MM.1S (cell line): ENCODE measurements around the gene SMAD3.
A peak's percentile ranks its signal among the peaks of the same experiment; 100 is the strongest.

Experiments used
- DNase-seq: peaks from one replicate; pipeline ENCODE4 v3.0.0-alpha.2; 2015
- H2AFZ ChIP-seq: fragments of 300-600 bp; sonication (generic); 2 replicates; pipeline ENCODE4 v1.6.0; 2016; ENCODE audit warnings: antibody characterized with exemption, low read length
- H3F3A ChIP-seq: fragments of 300-600 bp; sonication (generic); 2 replicates; pipeline ENCODE4 v1.6.1; 2016; ENCODE audit warnings: mild to moderate bottlenecking, antibody characterized with exemption, low read length, moderate library complexity, mixed read lengths; ENCODE audit not compliant: insufficient read depth
- H3K27ac ChIP-seq: fragments of 300-600 bp; sonication (generic); 2 replicates; pipeline ENCODE4 v1.5.1; 2016; ENCODE audit warnings: mild to moderate bottlenecking, low read length
- H3K27me3 ChIP-seq: fragments of 300-600 bp; sonication (generic); replicated peaks from 2 replicates; pipeline ENCODE4 v1.6.0; 2016; ENCODE audit warnings: low read length; ENCODE audit not compliant: insufficient read depth
- H3K36me3 ChIP-seq: fragments of 300-600 bp; sonication (generic); replicated peaks from 2 replicates; pipeline ENCODE4 v1.6.1; 2016; ENCODE audit warnings: mild to moderate bottlenecking, low read length, mixed read lengths; ENCODE audit not compliant: insufficient read depth
- H3K4me1 ChIP-seq: fragments of 300-600 bp; sonication (generic); 2 replicates; pipeline ENCODE4 v1.6.1; 2016; ENCODE audit warnings: low read length, mixed read lengths
- H3K4me2 ChIP-seq: fragments of 300-600 bp; sonication (generic); 2 replicates; pipeline ENCODE4 v1.6.0; 2016; ENCODE audit warnings: low read depth, low read length
- H3K4me3 ChIP-seq: fragments of 300-600 bp; sonication (generic); 2 replicates; pipeline ENCODE4 v1.5.1; 2016; ENCODE audit warnings: low read length, mixed read lengths
- H3K79me2 ChIP-seq: fragments of 300-600 bp; sonication (generic); 2 replicates; pipeline ENCODE4 v1.6.1; 2016; ENCODE audit warnings: mixed run types, low read length, mixed read lengths
- H3K9ac ChIP-seq: fragments of 300-600 bp; sonication (generic); 2 replicates; pipeline ENCODE4 v1.6.1; 2016; ENCODE audit warnings: low read length, mixed read lengths
- H3K9me2 ChIP-seq: fragments of 300-600 bp; sonication (generic); replicated peaks from 2 replicates; pipeline ENCODE4 v1.6.1; 2016; ENCODE audit warnings: mild to moderate bottlenecking, low read length, mixed read lengths; ENCODE audit not compliant: insufficient read depth
- H3K9me3 ChIP-seq: fragments of 300-600 bp; sonication (generic); replicated peaks from 2 replicates; pipeline ENCODE4 v1.6.1; 2016; ENCODE audit warnings: mild to moderate bottlenecking, low read length, mixed read lengths; ENCODE audit not compliant: insufficient read depth
- H4K20me1 ChIP-seq: fragments of 300-600 bp; sonication (generic); 2 replicates; pipeline ENCODE4 v1.6.1; 2016; ENCODE audit warnings: mild to moderate bottlenecking, low read length, moderate library complexity, mixed read lengths; ENCODE audit not compliant: insufficient read depth
- EZH2 ChIP-seq: fragments of 300-600 bp; sonication (generic); optimal IDR thresholded peaks from 2 replicates; pipeline ENCODE3; 2017; ENCODE audit warnings: low read depth, mild to moderate bottlenecking, antibody characterized with exemption, low read length, mixed read lengths
- EZH2phosphoT487 ChIP-seq: fragments of 300-600 bp; sonication (generic); IDR thresholded peaks from 2 replicates; pipeline ENCODE4 v1.6.1; 2018; ENCODE audit warnings: antibody characterized with exemption, low read length
- TF ChIP-seq, protein P1 (sequence below): fragments of 300-600 bp; sonication (generic); IDR thresholded peaks from 2 replicates; pipeline ENCODE4 v1.5.1; 2016; ENCODE audit warnings: antibody characterized with exemption, low read length, mixed read lengths

Gene SMAD3

DNA sequence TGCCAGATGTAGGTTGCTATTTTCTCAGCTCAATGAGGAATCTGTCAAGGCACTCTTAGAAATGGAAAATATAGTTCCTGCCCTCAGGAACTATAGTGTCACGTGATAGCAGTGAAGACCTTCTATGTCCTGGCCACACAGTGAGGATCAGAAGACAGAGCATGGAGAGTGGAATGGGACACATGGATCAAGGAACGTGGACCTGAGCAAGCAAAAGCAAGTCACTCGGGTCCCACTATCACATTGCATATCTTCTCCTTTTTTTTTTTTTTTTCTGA lies 21.2 kb downstream of the SMAD3 start:
- H3K79me2 ChIP-seq = peaks cover 68% of the 10 kb centered on the region

GRCh38 chr15:67087507-67088172 lies 22.2 kb downstream of the SMAD3 start:
- no peak for DNase-seq
- H3K9me2 ChIP-seq = no peaks in the 10 kb centered on the region
- H3K36me3 ChIP-seq = no peaks in the 10 kb centered on the region
- H3K27ac ChIP-seq = peak overlapping the region; percentile 87; the same call in 1 of the 2 replicates
- peak overlapping the region; percentile 44 for H3K4me2 ChIP-seq
- peaks cover 74% of the 10 kb centered on the region for H3K79me2 ChIP-seq
- H3K9ac ChIP-seq = no peak overlapping the region
- no peak overlapping the region for H2AFZ ChIP-seq
- H3K4me3 ChIP-seq = no peak overlapping the region
- no peaks in the 10 kb centered on the region for H3K9me3 ChIP-seq
- peaks cover 73% of the 10 kb centered on the region for H3K4me1 ChIP-seq
- H3K27me3 ChIP-seq = no peaks in the 10 kb centered on the region; the same call in 1 of the 2 replicates
- TF ChIP-seq, protein P1, sequence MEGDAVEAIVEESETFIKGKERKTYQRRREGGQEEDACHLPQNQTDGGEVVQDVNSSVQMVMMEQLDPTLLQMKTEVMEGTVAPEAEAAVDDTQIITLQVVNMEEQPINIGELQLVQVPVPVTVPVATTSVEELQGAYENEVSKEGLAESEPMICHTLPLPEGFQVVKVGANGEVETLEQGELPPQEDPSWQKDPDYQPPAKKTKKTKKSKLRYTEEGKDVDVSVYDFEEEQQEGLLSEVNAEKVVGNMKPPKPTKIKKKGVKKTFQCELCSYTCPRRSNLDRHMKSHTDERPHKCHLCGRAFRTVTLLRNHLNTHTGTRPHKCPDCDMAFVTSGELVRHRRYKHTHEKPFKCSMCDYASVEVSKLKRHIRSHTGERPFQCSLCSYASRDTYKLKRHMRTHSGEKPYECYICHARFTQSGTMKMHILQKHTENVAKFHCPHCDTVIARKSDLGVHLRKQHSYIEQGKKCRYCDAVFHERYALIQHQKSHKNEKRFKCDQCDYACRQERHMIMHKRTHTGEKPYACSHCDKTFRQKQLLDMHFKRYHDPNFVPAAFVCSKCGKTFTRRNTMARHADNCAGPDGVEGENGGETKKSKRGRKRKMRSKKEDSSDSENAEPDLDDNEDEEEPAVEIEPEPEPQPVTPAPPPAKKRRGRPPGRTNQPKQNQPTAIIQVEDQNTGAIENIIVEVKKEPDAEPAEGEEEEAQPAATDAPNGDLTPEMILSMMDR = no peak
- no peak for TF ChIP-seq EZH2phosphoT487
- peaks cover 34% of the 10 kb centered on the region for H3F3A ChIP-seq
- no peaks in the 10 kb centered on the region for H4K20me1 ChIP-seq

More for the DNA sequence above, 21.2 kb downstream of the SMAD3 start:
- peaks cover 42% of the 10 kb centered on the region for H3F3A ChIP-seq
- H2AFZ ChIP-seq = no peak overlapping the region
- no peak overlapping the region for H3K4me3 ChIP-seq
- H3K4me1 ChIP-seq = peaks cover 73% of the 10 kb centered on the region
- TF ChIP-seq, protein P1 = no peak
- TF ChIP-seq EZH2 (no peak), EZH2phosphoT487 (no peak)
- DNase-seq = no peak
- peak overlapping the region; percentile 54; the same call in 1 of the 2 replicates for H3K9ac ChIP-seq
- H3K27me3 ChIP-seq = no peaks in the 10 kb centered on the region; the same call in 1 of the 2 replicates
- peak overlapping the region; percentile 67 for H3K4me2 ChIP-seq
- no peaks in the 10 kb centered on the region for H3K9me3 ChIP-seq
- peak overlapping the region; percentile 87 for H3K27ac ChIP-seq
- H3K36me3 ChIP-seq = no peaks in the 10 kb centered on the region
- no peaks in the 10 kb centered on the region for H3K9me2 ChIP-seq
- H4K20me1 ChIP-seq = no peaks in the 10 kb centered on the region

DNA sequence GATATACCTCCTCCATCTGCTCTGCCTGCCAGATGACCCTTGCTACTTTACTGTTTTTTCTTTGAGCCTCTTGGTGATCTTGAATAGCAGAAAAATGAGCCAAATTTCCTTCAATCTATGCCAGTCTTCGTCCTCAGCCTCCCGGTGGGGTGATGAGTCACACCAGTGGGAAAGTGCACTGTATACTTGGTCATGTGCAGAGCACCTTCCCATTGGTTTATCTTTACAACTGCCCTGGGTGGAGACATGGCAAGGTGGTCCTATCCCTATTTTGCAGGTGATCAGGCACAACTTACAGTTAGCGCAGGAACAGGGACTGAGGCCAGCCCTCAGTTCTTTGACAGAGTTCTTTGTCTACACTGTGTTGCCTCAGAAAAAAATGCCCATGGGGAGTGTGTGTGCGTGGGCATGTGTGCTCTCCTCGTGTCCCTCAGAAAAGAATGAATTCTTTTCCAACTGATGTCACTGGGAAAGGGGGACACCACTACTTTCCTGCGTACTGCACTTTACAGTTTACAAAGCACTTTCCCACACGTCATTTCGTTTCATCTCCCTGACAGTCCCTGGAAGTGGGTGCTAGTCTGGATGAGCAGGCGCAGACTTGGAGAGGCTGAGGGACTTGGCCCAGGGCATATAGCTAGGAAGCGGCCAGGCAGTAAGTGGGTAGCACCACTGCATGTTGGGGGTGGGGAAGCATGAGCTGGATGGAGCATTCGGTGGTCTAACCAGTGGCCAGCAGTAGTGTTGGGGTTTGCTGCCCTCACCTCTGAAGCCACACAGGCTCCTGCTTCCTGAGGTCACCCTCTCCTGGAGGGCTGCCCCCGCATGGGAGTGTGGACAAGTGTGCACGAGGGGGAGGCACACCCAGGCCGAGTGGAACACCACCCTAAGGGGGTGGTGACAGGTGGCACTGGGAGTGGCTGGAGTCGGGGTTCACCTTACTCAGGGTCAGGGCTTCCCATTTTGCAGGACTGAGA lies 24.1 kb downstream of the SMAD3 start:
- no peak overlapping the region for H3K4me3 ChIP-seq
- H3F3A ChIP-seq = peaks cover 34% of the 10 kb centered on the region
- no peak overlapping the region for H2AFZ ChIP-seq
- no peak overlapping the region for H3K27ac ChIP-seq
- no peaks in the 10 kb centered on the region for H3K9me3 ChIP-seq
- peaks cover 61% of the 10 kb centered on the region for H3K4me1 ChIP-seq
- no peak for DNase-seq
- no peaks in the 10 kb centered on the region; the same call in 1 of the 2 replicates for H3K27me3 ChIP-seq
- H3K9me2 ChIP-seq = no peaks in the 10 kb centered on the region
- H3K36me3 ChIP-seq = no peaks in the 10 kb centered on the region
- no peaks in the 10 kb centered on the region for H4K20me1 ChIP-seq
- no peak overlapping the region for H3K4me2 ChIP-seq
- H3K79me2 ChIP-seq = peaks cover 73% of the 10 kb centered on the region
- H3K9ac ChIP-seq = no peak overlapping the region
- TF ChIP-seq, protein P1 = no peak
- TF ChIP-seq EZH2phosphoT487 = no peak
- no peak for TF ChIP-seq EZH2
